BE2C (cell line): Measurements from ENCODE around the gene OTOR. TPM values are rescaled to one million over a fixed set of nuclear protein-coding genes. Genes with fewer than 3 reads are reported as not detected.

Experiments
- DNase-seq: peaks from one replicate; pipeline ENCODE4 v3.0.0-alpha.2; 2020
- H3K27me3 ChIP-seq: fragments of 250-450 bp; sonication (Bioruptor Pico); 2 replicates; pipeline ENCODE4 v1.5.1; 2020; ENCODE audit warnings: mild to moderate bottlenecking
- H3K36me3 ChIP-seq: fragments of 250-450 bp; sonication (Bioruptor Pico); 2 replicates; pipeline ENCODE4 v1.5.1; 2020; ENCODE audit warnings: mild to moderate bottlenecking
- H3K4me1 ChIP-seq: fragments of 250-450 bp; sonication (Bioruptor Pico); 2 replicates; pipeline ENCODE4 v1.5.1; 2020
- H3K4me3 ChIP-seq: 2 replicates; pipeline ENCODE4 v1.5.1; 2011; ENCODE audit warnings: low read depth, low read length
- H3K9me3 ChIP-seq: fragments of 250-450 bp; sonication (Bioruptor Pico); 2 replicates; pipeline ENCODE4 v1.5.1; 2020
- polyA plus RNA-seq: library from polyadenylated mRNA; unstranded; fragments of >200 nt; gene quantifications from one replicate; pipeline ENCODE4 v1.2.1, GENCODE V29; 2012; ENCODE audit warnings: low read depth, missing spikeins; ENCODE audit not compliant: insufficient read length, insufficient read depth
- TF ChIP-seq, protein P1 (sequence below): IDR thresholded peaks from 2 replicates; pipeline ENCODE4 v1.5.1; 2012; ENCODE audit warnings: mild to moderate bottlenecking, low read depth, low read length

OTOR gene, protein sequence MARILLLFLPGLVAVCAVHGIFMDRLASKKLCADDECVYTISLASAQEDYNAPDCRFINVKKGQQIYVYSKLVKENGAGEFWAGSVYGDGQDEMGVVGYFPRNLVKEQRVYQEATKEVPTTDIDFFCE
- 0.42 TPM for polyA plus RNA-seq

DNA sequence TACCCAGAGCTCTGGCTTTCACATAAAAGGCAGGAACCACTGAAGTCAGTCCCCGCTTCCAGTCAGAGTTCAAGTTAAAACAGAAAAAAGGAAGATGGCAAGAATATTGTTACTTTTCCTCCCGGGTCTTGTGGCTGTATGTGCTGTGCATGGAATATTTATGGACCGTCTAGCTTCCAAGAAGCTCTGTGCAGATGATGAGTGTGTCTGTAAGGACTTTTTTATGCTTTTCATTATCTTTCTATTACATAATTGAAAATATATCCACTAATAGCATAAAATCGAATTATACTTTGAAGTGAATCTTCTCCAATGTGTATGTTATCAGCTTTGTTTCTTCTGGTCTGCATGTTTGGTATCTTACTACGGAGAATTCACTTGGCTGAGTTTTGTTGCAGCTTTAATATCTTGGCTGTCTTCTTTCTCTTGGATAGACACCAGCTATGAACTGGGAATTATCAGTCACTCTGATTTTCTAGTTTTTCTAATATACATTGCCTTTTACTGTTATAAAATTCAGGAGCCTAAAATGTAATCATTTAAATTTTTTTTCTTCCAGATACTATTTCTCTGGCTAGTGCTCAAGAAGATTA, at the start of gene OTOR:
Gene OTOR, plus strand, starts transcription at position 51 of the 593 bp plus-strand sequence. Its CDS starts 44 bp downstream, at position 95.
- Histone ChIP-seq H3K4me1 (no peaks in the 10 kb centered on the region), H3K27me3 (no peaks in the 10 kb centered on the region), H3K4me3 (peak within 1 kb of the TSS; percentile 15; the same call in 1 of the 2 replicates), H3K9me3 (no peaks in the 10 kb centered on the region), H3K36me3 (no peaks in the 10 kb centered on the region)
- no peak for DNase-seq
- TF ChIP-seq, protein P1, sequence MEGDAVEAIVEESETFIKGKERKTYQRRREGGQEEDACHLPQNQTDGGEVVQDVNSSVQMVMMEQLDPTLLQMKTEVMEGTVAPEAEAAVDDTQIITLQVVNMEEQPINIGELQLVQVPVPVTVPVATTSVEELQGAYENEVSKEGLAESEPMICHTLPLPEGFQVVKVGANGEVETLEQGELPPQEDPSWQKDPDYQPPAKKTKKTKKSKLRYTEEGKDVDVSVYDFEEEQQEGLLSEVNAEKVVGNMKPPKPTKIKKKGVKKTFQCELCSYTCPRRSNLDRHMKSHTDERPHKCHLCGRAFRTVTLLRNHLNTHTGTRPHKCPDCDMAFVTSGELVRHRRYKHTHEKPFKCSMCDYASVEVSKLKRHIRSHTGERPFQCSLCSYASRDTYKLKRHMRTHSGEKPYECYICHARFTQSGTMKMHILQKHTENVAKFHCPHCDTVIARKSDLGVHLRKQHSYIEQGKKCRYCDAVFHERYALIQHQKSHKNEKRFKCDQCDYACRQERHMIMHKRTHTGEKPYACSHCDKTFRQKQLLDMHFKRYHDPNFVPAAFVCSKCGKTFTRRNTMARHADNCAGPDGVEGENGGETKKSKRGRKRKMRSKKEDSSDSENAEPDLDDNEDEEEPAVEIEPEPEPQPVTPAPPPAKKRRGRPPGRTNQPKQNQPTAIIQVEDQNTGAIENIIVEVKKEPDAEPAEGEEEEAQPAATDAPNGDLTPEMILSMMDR: no peak

DNA sequence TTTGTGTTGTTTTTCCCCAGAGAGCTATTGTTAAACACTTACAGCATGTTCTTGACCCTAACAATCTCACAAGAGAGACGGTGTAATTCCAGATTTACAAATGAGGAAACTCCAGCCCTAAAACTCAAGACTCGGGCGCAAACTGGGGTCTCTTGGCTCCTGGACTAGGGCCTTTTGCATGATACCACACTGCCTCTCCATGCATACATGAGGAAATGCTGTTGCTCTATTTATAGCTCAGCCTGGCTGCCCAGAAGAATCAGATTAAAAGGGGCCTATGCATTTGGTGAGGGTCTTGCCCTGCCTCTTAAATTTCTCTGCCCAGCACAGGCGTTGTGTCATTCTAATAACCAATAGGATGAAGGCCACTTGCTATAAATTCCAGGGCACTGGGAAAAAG, 48.9 kb upstream of the OTOR start:
- TF ChIP-seq, protein P1: peak; percentile 21
- H3K27me3 ChIP-seq: no peaks in the 10 kb centered on the region
- H3K4me1 ChIP-seq: no peaks in the 10 kb centered on the region

DNA sequence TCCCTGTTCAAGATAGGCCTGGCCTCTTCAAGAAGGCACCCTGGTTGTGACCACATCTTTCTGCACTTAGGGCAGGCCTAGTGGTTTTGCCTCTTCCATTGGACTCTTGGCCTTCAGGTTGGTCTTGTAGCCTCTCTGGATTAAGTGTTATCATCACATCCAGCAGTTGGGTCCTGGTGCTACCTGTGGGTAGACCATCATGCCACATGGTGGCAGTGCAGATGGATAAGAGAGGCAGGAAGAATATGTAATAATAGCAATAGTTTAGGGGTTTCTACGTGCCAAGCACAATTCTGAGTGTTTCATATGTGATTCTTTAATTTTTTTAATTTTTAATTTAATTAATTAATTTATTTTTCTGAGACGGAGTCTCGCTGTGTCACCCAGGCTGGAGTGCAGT, 46.9 kb upstream of the OTOR start:
- H3K4me3 ChIP-seq: no peak overlapping the region
- no peaks in the 10 kb centered on the region for H3K27me3 ChIP-seq
- H3K9me3 ChIP-seq: no peaks in the 10 kb centered on the region
- H3K4me1 ChIP-seq: no peaks in the 10 kb centered on the region
- peak; percentile 34 for DNase-seq
- H3K36me3 ChIP-seq: no peaks in the 10 kb centered on the region
- TF ChIP-seq, protein P1: peak; percentile 55

More for the DNA sequence above, 48.9 kb upstream of the OTOR start:
- Histone ChIP-seq H3K9me3 (no peaks in the 10 kb centered on the region), H3K36me3 (no peaks in the 10 kb centered on the region), H3K4me3 (no peak overlapping the region)
- DNase-seq: no peak

DNA sequence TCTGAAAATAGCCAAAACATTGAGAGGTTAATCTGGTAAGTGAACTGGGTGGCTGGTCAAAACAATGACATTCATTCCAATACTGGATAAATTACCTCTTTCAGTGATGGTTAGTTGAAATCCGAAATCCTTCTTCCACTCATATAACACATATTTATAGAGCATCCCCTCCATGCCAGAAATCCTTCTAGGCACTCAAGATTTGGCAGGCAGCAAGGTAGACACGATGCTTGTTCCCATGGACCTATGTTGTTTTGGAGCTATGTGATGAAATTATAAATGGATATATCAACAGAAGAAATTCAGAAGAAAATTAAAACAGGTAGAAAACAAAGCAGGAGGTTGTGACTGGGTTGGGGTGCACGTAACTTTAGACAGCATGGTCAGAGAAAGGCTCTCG, 44.6 kb upstream of the OTOR start:
- Histone ChIP-seq H3K36me3 (no peaks in the 10 kb centered on the region), H3K4me3 (no peak overlapping the region), H3K9me3 (0 out of 2 replicates have a peak, but pooled peaks cover 5% of the 10 kb centered on the region), H3K27me3 (no peaks in the 10 kb centered on the region), H3K4me1 (no peaks in the 10 kb centered on the region)
- TF ChIP-seq, protein P1: no peak
- DNase-seq: no peak

DNA sequence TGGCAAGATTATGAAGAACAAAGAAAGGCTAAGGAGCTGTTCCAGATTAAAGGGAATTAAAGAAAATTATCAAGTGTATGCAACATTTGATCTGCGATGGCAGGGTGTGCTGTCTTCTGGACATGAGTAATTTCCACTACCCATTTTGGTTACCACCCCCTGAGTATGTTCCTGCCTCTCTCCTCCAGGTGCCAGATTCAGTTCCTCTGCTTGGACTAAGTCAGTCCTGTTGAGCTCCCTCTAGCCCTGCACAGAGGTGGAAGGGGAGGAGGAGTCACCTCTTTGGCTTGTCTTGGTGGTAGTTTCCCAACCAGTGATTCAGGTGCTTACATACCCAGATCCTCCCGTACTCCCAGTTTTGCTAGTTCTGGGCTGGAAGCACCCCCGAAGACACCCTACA, 40.5 kb upstream of the OTOR start:
- TF ChIP-seq, protein P1: no peak
- Histone ChIP-seq H3K36me3 (no peaks in the 10 kb centered on the region), H3K4me1 (no peaks in the 10 kb centered on the region), H3K27me3 (no peaks in the 10 kb centered on the region), H3K4me3 (no peak overlapping the region), H3K9me3 (0 out of 2 replicates have a peak, but pooled peaks cover 5% of the 10 kb centered on the region)
- no peak for DNase-seq

DNA sequence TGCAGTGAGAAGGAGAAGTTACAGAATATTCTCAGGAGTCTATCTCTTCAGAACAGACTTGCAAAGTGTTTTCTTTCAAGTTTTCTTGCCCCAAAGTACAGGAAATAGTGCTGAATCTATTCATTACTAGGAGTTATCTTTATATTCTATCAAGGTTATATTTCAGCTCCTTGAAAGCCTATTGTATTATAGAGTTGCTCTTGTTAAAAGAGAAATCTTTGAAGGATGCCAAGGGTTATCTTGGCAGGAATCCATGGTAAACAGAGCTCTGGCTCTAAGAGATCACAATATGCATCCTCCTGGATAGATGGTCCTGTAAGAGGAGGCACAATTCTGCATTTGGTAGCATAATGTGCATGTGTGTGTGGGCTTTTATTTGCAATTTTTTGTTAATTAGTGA, 39.6 kb upstream of the OTOR start:
- Histone ChIP-seq H3K9me3 (0 out of 2 replicates have a peak, but pooled peaks cover 5% of the 10 kb centered on the region), H3K4me3 (no peak overlapping the region), H3K4me1 (no peaks in the 10 kb centered on the region), H3K27me3 (no peaks in the 10 kb centered on the region), H3K36me3 (no peaks in the 10 kb centered on the region)
- no peak for DNase-seq
- TF ChIP-seq, protein P1: no peak
